Measurements from ENCODE around the gene SLC16A8. TPM values are rescaled to one million over a fixed set of nuclear protein-coding genes. Genes with fewer than 3 reads are reported as not detected.

The SLC16A8 gene
- total and polyA plus RNA-seq, 2 donors (not counting 1 experiment from before 2014, with no cell fraction given) = not detected

DNA sequence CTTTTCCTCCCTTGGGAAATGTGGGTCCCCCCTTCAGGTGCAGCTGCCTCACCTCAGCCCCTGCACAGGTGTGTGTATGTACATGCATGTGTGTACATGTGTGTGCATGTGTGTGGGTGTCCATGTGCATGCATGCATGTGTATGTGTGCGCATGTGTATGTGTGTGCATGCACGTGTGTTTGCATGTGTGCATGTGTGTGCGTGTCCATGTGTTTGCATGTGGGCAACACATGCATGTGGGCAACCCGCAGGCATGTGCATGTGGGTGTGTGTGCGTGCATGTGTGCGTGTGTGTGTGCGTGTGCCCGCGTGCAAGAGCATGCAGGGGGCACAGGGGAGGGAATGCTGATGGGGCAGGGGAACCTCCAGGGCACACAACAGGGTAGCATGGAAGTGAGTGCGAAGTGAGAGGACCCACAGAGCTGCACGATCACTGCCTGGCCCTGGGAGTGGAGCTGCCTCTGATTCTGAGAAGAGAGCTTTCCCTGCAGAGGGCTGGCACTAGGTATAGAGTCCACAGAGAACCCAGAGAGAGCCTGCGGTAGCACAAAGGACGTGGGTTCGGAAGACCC lies 41.1 kb upstream of the SLC16A8 start:
- Mint-ChIP-seq H3K4me3 (no peak overlapping the region), H3K27ac (no peak overlapping the region), H3K27me3 (no peaks in the 10 kb centered on the region), H3K4me1 (no peaks in the 10 kb centered on the region), H3K9me3 (ENCODE audit: insufficient read depth) (no peaks in the 10 kb centered on the region)
- Histone ChIP-seq H3K36me3 (replicated peaks in 1 of 2; ENCODE audit: control extremely low read depth in 1 of 2, control insufficient read depth in 1 of 2, extremely low read depth in 1 of 2, insufficient read depth in 2 of 2, low read length in 1 of 2) (peaks cover 0 to 15% of the 10 kb centered on the region in 2 experiments), H2AFZ (ENCODE audit: insufficient read depth, low read depth, low read length, poor library complexity, severe bottlenecking) (no peak overlapping the region), H3K4me1 (ENCODE audit: control insufficient read depth in 2 of 2, insufficient read depth in 2 of 2, low read length in 2 of 2) (no peaks in the 10 kb centered on the region), H4K20me1 (ENCODE audit: control insufficient read depth, insufficient read depth, low read length, poor library complexity, severe bottlenecking) (no peaks in the 10 kb centered on the region), H3K27ac (ENCODE audit: low read length in 2 of 2) (no peak overlapping the region), H3K27me3 (replicated peaks in 1 of 4; ENCODE audit: control extremely low read depth in 1 of 4, control insufficient read depth in 3 of 4, insufficient read depth in 4 of 4, low read length in 3 of 4) (no peaks in the 10 kb centered on the region), H3K9ac (ENCODE audit: low read length) (no peak overlapping the region), H3K4me3 (ENCODE audit: control extremely low read depth in 1 of 5, extremely low read depth in 1 of 5, insufficient read depth in 1 of 5, low read depth in 2 of 5, low read length in 4 of 5) (no peak overlapping the region), H3K4me2 (replicated peaks; ENCODE audit: low read depth, low read length, poor library complexity, severe bottlenecking) (no peak overlapping the region), H3K9me3 (ENCODE audit: control extremely low read depth in 1 of 3, control insufficient read depth in 2 of 3, insufficient read depth in 1 of 3, low read length in 2 of 3) (no peaks in the 10 kb centered on the region), H3K79me2 (ENCODE audit: control insufficient read depth, insufficient read depth, low read length) (no peaks in the 10 kb centered on the region)
- no peak for DNase-seq
- CTCF ChIA-PET = no interaction called here
- intact Hi-C loops (cut with micrococcal nuclease) = no loop called here
- no peak for ATAC-seq (ENCODE audit: low read depth)
- TF ChIP-seq, protein P1, sequence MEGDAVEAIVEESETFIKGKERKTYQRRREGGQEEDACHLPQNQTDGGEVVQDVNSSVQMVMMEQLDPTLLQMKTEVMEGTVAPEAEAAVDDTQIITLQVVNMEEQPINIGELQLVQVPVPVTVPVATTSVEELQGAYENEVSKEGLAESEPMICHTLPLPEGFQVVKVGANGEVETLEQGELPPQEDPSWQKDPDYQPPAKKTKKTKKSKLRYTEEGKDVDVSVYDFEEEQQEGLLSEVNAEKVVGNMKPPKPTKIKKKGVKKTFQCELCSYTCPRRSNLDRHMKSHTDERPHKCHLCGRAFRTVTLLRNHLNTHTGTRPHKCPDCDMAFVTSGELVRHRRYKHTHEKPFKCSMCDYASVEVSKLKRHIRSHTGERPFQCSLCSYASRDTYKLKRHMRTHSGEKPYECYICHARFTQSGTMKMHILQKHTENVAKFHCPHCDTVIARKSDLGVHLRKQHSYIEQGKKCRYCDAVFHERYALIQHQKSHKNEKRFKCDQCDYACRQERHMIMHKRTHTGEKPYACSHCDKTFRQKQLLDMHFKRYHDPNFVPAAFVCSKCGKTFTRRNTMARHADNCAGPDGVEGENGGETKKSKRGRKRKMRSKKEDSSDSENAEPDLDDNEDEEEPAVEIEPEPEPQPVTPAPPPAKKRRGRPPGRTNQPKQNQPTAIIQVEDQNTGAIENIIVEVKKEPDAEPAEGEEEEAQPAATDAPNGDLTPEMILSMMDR (IDR thresholded peaks at IDR 0.05) = no peak
- no peak for TF ChIP-seq EZH2 (IDR thresholded peaks at IDR 0.05; ENCODE audit: borderline replicate concordance, insufficient read depth, low read depth, low read length, poor library complexity, severe bottlenecking)
- POLR2A ChIA-PET = no interaction called here
- 96% methylated on average over 11 of the region's 14 CpGs for WGBS (ENCODE audit: insufficient coverage)

- H3K79me2 ChIP-seq (ENCODE audit: control insufficient read depth, insufficient read depth, low read length) = no peaks in the 10 kb centered on the region
- H3K9me3 Mint-ChIP-seq (ENCODE audit: insufficient read depth) = no peaks in the 10 kb centered on the region
- H3K9ac ChIP-seq (ENCODE audit: low read length) = no peak overlapping the region
- no peaks in the 10 kb centered on the region for H3K4me1 ChIP-seq (ENCODE audit: control insufficient read depth in 2 of 2, insufficient read depth in 2 of 2, low read length in 2 of 2)
- TF ChIP-seq EZH2 (IDR thresholded peaks at IDR 0.05; ENCODE audit: borderline replicate concordance, insufficient read depth, low read depth, low read length, poor library complexity, severe bottlenecking) = no peak
- TF ChIP-seq, protein P1 (IDR thresholded peaks at IDR 0.05) = no peak
- no peaks in the 10 kb centered on the region for H4K20me1 ChIP-seq (ENCODE audit: control insufficient read depth, insufficient read depth, low read length, poor library complexity, severe bottlenecking)
- ChIA-PET CTCF (no interaction called here), POLR2A (no interaction called here)
- H3K4me3 ChIP-seq (ENCODE audit: control extremely low read depth in 1 of 5, extremely low read depth in 1 of 5, insufficient read depth in 1 of 5, low read depth in 2 of 5, low read length in 4 of 5) = no peak overlapping the region
- H3K27ac Mint-ChIP-seq = no peak overlapping the region
- H3K4me3 Mint-ChIP-seq = no peak overlapping the region
- DNase-seq = no peak
- H2AFZ ChIP-seq (ENCODE audit: insufficient read depth, low read depth, low read length, poor library complexity, severe bottlenecking) = no peak overlapping the region
- no peak overlapping the region for H3K4me2 ChIP-seq (replicated peaks; ENCODE audit: low read depth, low read length, poor library complexity, severe bottlenecking)
- H3K27ac ChIP-seq (ENCODE audit: low read length in 2 of 2) = no peak overlapping the region
- no peak for ATAC-seq (ENCODE audit: low read depth)
- H3K27me3 Mint-ChIP-seq = no peaks in the 10 kb centered on the region
- intact Hi-C loops (cut with micrococcal nuclease) = no loop called here
- no peaks in the 10 kb centered on the region for H3K4me1 Mint-ChIP-seq
- no peaks in the 10 kb centered on the region for H3K9me3 ChIP-seq (ENCODE audit: control extremely low read depth in 1 of 3, control insufficient read depth in 2 of 3, insufficient read depth in 1 of 3, low read length in 2 of 3)
- WGBS (ENCODE audit: insufficient coverage) = 91% methylated on average over 19 of the region's 21 CpGs
- H3K27me3 ChIP-seq (replicated peaks in 1 of 4; ENCODE audit: control extremely low read depth in 1 of 4, control insufficient read depth in 3 of 4, insufficient read depth in 4 of 4, low read length in 3 of 4) = no peaks in the 10 kb centered on the region
- H3K36me3 ChIP-seq (replicated peaks in 1 of 2; ENCODE audit: control extremely low read depth in 1 of 2, control insufficient read depth in 1 of 2, extremely low read depth in 1 of 2, insufficient read depth in 2 of 2, low read length in 1 of 2) = peaks cover 0 to 8% of the 10 kb centered on the region in 2 experiments
Measured at GRCh38 chr22:38124236-38124974, 40.4 kb upstream of the SLC16A8 start.
